ENCODE results near the gene QRICH1. TPM values are rescaled to one million over a fixed set of nuclear protein-coding genes. Genes with fewer than 3 reads are reported as not detected.
A peak's percentile ranks its signal among the peaks of the same experiment; 100 is the strongest.

The QRICH1 gene
- total RNA-seq, 1 experiment from 2014 or later, result 151 TPM

GRCh38 chr3:49119036-49119435 lies 25.2 kb upstream of the QRICH1 start:
- H3K18ac ChIP-seq (ENCODE audit: insufficient read length, low read depth, low read length), result no peak overlapping the region
- H2BK15ac ChIP-seq (ENCODE audit: low read depth, low read length), result no peak overlapping the region
- H3K23me2 ChIP-seq (ENCODE audit: insufficient read length, low read depth, low read length, poor library complexity, severe bottlenecking), result peaks cover 5% of the 10 kb centered on the region
- no peaks in the 10 kb centered on the region; the same call in 1 of the 2 replicates for H3K79me2 ChIP-seq (ENCODE audit: insufficient read depth, low read length)
- Mint-ChIP-seq H3K4me3 (peak overlapping the region; percentile 81 to 91; a peak in 3 of 5 replicates), H3K36me3 (ENCODE audit: insufficient read depth in 1 of 3, low read depth in 3 of 3) (peaks cover 31 to 67% (median 57%) of the 10 kb centered on the region in 3 experiments), H3K27me3 (ENCODE audit: low read depth) (no peaks in the 10 kb centered on the region; the same call in 1 of the 2 replicates), H3K9me3 (no peaks in the 10 kb centered on the region), H3K27ac (no peak overlapping the region), H3K4me1 (peaks cover 4% of the 10 kb centered on the region in 2 experiments; a peak in 3 of 4 replicates)
- no peaks in the 10 kb centered on the region for H3K9me3 ChIP-seq (ENCODE audit: control insufficient read depth, low read depth, low read length)
- no peak overlapping the region for H3K56ac ChIP-seq (ENCODE audit: insufficient read length, low read depth, low read length)
- DNase-seq, result no peak
- no peak overlapping the region for H2BK120ac ChIP-seq (ENCODE audit: low read depth, low read length, poor library complexity, severe bottlenecking)
- H3K4ac ChIP-seq (ENCODE audit: low read depth, low read length), result no peak overlapping the region
- 0 out of 2 replicates have a peak, but pooled peaks cover 2% of the 10 kb centered on the region for H3K4me1 ChIP-seq (ENCODE audit: insufficient read depth, low read length)
- peaks cover 2% of the 10 kb centered on the region for H4K20me1 ChIP-seq (ENCODE audit: control insufficient read depth, insufficient read depth, insufficient read length)
- H3T11ph ChIP-seq (ENCODE audit: low read length), result no peak overlapping the region
- no peak overlapping the region for H4K5ac ChIP-seq (ENCODE audit: insufficient read length, low read depth, low read length)
- no peak overlapping the region for H3K4me2 ChIP-seq (ENCODE audit: insufficient read depth, insufficient read length, low read length)
- H3K27ac ChIP-seq (ENCODE audit: insufficient read length, low read depth, low read length), result no peak overlapping the region
- no peak overlapping the region for H3K23ac ChIP-seq (ENCODE audit: insufficient read length, low read depth, low read length)
- no peak overlapping the region for H2BK12ac ChIP-seq (ENCODE audit: insufficient read length, low read depth, low read length)
- no peak overlapping the region for H3K9ac ChIP-seq (ENCODE audit: extremely low read depth, insufficient read length, low read length)
- H3K27me3 ChIP-seq (ENCODE audit: insufficient read depth, low read length), result no peaks in the 10 kb centered on the region
- no peak overlapping the region for H4K8ac ChIP-seq (replicated peaks; ENCODE audit: insufficient read length, low read depth, low read length)
- WGBS (ENCODE audit: extremely low coverage, insufficient read length, low lambda C conversion rate), result no CpG with 5 or more reads among the region's 10 CpGs
- H2BK5ac ChIP-seq (ENCODE audit: insufficient read length, low read length), result no peak overlapping the region
- TF ChIP-seq CTCF (conservative IDR thresholded peaks at IDR 0.05), result no peak
- no peak overlapping the region for H2AK5ac ChIP-seq (ENCODE audit: insufficient read length, low read length)
- no peak overlapping the region for H3K14ac ChIP-seq (ENCODE audit: insufficient read depth, low read length)
- no peak overlapping the region for H4K91ac ChIP-seq (ENCODE audit: insufficient read length, low read depth, low read length)
- no peak overlapping the region for H2BK20ac ChIP-seq (ENCODE audit: low read depth, low read length, poor library complexity, severe bottlenecking)
- peaks cover 4% of the 10 kb centered on the region for H3K79me1 ChIP-seq (ENCODE audit: insufficient read depth, low read depth, low read length, poor library complexity, severe bottlenecking)
- H2AFZ ChIP-seq (ENCODE audit: low read length), result no peak overlapping the region
